Activated CD8-positive, alpha-beta memory T cell treated with anti-CD3 and anti-CD28 coated beads for 36 hours (primary cell): Measurements from ENCODE around the gene MAPK14. TPM values are rescaled to one million over a fixed set of nuclear protein-coding genes. Genes with fewer than 3 reads are reported as not detected.

Experiments used
- CTCF ChIA-PET: fragments of 350-600 bp; sonication (Branson Sonifier 250); formaldehyde crosslinking; loops from one replicate; lab custom pipeline; 2021; ENCODE audit warnings: antibody characterized with exemption; lab: Charles Lee
- POLR2A ChIA-PET: fragments of 350-600 bp; sonication (Branson Sonifier 250); formaldehyde crosslinking; loops from one replicate; lab custom pipeline; 2021; ENCODE audit warnings: antibody characterized with exemption; lab: Charles Lee
- total RNA-seq, 2 experiments: library from RNA; stranded (reverse); gene quantifications; one replicate each; pipeline ENCODE4 v1.2.3, GENCODE V29; 2021

MAPK14 gene
- total RNA-seq, 2 experiments from 2014 or later: 41.6 to 44.7 TPM

DNA sequence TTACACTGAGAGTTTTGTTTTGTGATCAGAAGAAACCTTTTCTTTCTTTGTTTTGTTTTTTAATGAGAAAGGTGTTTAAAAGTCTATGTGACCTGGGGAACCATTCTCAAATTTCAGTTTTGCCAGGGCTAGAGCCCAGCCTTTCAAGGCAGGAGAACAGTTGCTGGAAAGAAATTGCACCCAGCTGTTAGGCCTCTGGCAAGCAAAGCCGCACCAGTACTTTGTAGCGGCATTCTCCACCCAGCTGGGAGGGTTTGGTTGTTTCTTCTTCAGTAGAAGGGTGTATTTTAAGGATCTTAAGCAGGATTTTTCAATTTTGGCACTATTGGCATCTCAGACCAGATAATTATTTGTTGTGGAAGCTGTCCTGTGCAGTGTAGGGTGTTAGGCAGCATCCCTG lies 86.1 kb downstream of the MAPK14 start:
- ChIA-PET POLR2A (interaction anchor here (0.7 kb wide), 1 partner anchor 403 kb away, joined by 4 read pairs; no protein-coding TSS in a partner anchor), CTCF (interaction anchor here (0.7 to 1.2 kb wide), 3 partner anchors 16 to 118 kb away, joined by 4 read pairs; partner anchors contain the start of gene MAPK14)

DNA sequence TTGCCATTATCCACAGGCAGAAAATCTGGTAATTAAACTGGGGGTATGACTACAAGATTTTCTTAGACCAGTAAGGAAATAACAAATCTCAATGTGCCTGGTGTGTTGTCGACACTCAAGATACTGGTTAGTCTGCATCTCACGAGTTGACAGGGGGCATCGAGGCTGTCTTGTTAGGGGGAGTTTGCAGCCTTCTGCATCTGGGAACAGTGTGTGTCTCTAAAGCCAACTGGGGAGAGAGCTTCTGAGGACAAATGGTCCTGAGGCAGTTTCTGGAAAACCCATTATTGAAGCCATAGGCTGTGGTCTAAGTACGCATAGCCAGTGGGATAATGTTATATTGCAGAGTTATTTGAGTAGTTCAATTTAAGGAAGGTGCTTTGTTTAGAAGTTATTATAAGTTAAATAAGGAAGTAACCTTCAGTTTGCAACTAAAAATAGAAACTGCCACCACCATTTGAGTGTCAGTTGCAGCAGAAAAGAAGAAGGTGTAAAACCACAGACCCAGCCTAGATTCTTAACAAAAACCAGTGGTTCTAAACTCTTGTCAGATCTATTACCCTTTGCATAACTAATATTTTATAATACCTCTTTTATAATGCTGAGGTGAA lies 87.3 kb downstream of the MAPK14 start:
- ChIA-PET CTCF (no interaction called here), POLR2A (interaction anchor here (0.6 kb wide), 1 partner anchor 80 kb away, joined by 4 read pairs; no protein-coding TSS in a partner anchor)

- POLR2A ChIA-PET: no interaction called here
- CTCF ChIA-PET: interaction anchor here (1.0 kb wide), 1 partner anchor 20 kb away, joined by 5 read pairs; no protein-coding TSS in a partner anchor
Observed at GRCh38 chr6:36115412-36115811, 87.8 kb downstream of the MAPK14 start.

DNA sequence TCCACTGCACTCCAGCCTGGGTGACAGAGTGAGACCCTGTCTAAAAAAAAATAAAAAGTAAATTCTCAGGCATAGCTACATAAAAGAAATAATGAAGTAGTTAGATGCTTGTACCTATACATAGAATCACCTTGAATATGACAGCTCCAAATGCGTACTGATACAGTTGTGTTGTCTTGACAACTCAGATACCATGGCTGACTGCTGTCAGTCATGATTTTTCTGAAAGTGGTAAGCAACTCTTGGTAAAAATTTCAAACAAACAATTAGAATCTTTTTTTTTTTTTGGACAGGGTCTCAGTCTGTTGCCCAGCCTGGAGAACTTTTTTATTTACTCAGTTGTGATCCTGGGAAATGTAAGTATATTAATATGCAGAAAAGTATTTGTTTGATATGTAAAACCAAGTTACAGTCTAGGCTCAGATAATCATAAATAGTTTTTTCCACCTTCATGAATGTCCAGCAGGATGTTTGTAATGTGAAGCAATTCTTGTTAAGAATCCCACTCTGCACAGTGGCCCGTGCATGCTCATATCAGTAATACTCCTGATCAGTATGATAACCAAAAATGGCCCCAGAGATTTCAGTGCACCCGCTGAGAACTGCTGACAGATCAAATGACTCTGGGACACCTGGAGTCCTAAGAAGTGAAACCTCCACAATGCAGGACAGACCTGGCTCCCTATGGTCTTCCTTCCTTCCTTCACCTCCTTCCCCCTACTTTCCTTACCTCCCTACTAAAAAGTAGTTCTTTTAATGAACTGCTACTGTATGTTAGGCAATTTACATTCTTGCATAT lies 88.7 kb downstream of the MAPK14 start:
- ChIA-PET POLR2A (no interaction called here), CTCF (interaction anchor here (1.0 kb wide), 1 partner anchor 21 kb away, joined by 5 read pairs; no protein-coding TSS in a partner anchor)

GRCh38 chr6:36116943-36117342 lies 89.3 kb downstream of the MAPK14 start:
- CTCF ChIA-PET: interaction anchor here (1.4 to 1.9 kb wide), 2 partner anchors 14 to 89 kb away, joined by 3 to 5 read pairs; partner anchors contain the start of gene MAPK14
- POLR2A ChIA-PET: no interaction called here

GRCh38 chr6:36117658-36118549 lies 90.3 kb downstream of the MAPK14 start:
- POLR2A ChIA-PET: no interaction called here
- CTCF ChIA-PET: interaction anchor here (1.4 to 2.1 kb wide), 3 partner anchors 13 to 90 kb away, joined by 3 to 5 read pairs (median 4); partner anchors contain the start of gene MAPK14

DNA sequence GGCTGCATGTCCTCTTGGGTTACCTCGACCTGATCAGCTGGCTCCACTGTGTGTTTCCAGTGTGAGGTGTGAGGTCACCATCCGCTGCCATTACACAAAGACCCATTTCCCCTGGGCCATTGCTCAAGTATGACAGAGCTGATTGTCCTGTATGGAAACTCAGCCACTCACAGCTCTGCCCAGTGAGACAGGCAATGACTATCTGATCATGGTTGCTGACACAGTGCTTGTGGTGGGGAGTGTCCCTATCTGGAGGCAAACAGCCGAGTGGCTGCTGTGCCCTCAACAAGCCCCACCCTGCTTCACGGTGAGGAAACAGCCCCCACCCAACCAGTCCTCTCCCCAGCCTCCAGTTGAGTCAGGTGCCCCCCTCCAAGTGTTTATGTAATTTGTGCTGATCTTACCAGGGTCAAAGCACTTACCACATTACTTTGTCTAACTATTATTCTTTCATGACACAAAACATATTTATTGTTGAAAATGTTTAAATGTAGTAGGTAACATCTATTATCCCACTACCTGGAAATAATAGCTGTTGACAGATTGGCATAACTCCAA lies 91.0 kb downstream of the MAPK14 start:
- POLR2A ChIA-PET: no interaction called here
- CTCF ChIA-PET: interaction anchor here (1.0 to 2.1 kb wide), 3 partner anchors 13 to 23 kb away, joined by 3 to 5 read pairs (median 4); no protein-coding TSS in a partner anchor

GRCh38 chr6:36119209-36119608 lies 91.6 kb downstream of the MAPK14 start:
- POLR2A ChIA-PET: no interaction called here
- CTCF ChIA-PET: interaction anchor here (1.0 to 2.1 kb wide), 2 partner anchors 16 to 24 kb away, joined by 3 to 4 read pairs; no protein-coding TSS in a partner anchor

DNA sequence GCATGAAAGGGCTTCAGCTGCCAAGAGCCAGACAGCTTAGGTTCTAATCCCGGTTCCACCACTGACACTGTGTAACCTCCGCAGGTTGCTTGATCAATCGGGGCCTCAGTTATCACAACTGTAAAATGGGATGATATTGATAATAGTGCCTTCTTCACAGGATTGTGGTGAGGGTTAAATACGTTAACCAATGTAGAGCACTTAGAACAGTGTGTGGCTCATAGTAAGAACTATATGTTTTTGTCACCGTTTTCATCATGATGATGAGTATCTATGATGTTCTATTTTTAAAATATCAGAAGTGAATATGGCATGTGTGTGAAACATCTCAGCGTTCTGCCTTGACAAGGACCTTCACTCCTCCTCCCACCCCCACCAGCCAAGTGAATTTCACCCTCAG lies 92.4 kb downstream of the MAPK14 start:
- POLR2A ChIA-PET: interaction anchor here (0.7 to 2.7 kb wide), 3 partner anchors 11 to 266 kb away, joined by 3 to 45 read pairs (median 18); partner anchors contain the start of gene MAPK13
- CTCF ChIA-PET: interaction anchor here (1.5 to 2.6 kb wide), 4 partner anchors 11 to 182 kb away, joined by 4 to 24 read pairs (median 10); partner anchors contain the start of gene MAPK14

GRCh38 chr6:36120539-36120938 lies 92.9 kb downstream of the MAPK14 start:
- POLR2A ChIA-PET: interaction anchor here (0.7 to 2.7 kb wide), 5 partner anchors 10 to 266 kb away, joined by 3 to 45 read pairs (median 6); partner anchors contain the start of genes BRPF3, MAPK13 and MAPK14
- CTCF ChIA-PET: interaction anchor here (1.3 to 2.6 kb wide), 6 partner anchors 9 to 182 kb away, joined by 4 to 24 read pairs (median 4); partner anchors contain the start of gene MAPK14

- POLR2A ChIA-PET: interaction anchor here (0.7 to 2.7 kb wide), 5 partner anchors 10 to 94 kb away, joined by 3 to 45 read pairs (median 6); partner anchors contain the start of genes BRPF3, MAPK13 and MAPK14
- CTCF ChIA-PET: interaction anchor here (0.8 to 2.6 kb wide), 9 partner anchors 9 to 181 kb away, joined by 4 to 24 read pairs (median 4); partner anchors contain the start of gene MAPK14
Observed at GRCh38 chr6:36120979-36121786, 93.6 kb downstream of the MAPK14 start.

- POLR2A ChIA-PET: interaction anchor here (0.7 to 2.7 kb wide), 5 partner anchors 9 to 95 kb away, joined by 3 to 45 read pairs (median 6); partner anchors contain the start of genes BRPF3, MAPK13 and MAPK14
Observed at GRCh38 chr6:36121787-36122494, 94.3 kb downstream of the MAPK14 start.

GRCh38 chr6:36122495-36123269 lies 95.1 kb downstream of the MAPK14 start:
- ChIA-PET CTCF (interaction anchor here (0.6 to 2.6 kb wide), 4 partner anchors 9 to 615 kb away, joined by 4 to 24 read pairs (median 6); partner anchors contain the start of gene MAPK14), POLR2A (interaction anchor here (0.5 to 2.7 kb wide), 2 partner anchors 8 to 94 kb away, joined by 8 to 45 read pairs; partner anchors contain the start of gene MAPK13)

More at GRCh38 chr6:36121787-36122494, 94.3 kb downstream of the MAPK14 start:
- CTCF ChIA-PET: interaction anchor here (0.8 to 2.6 kb wide), 8 partner anchors 9 to 180 kb away, joined by 4 to 24 read pairs (median 4); partner anchors contain the start of gene MAPK14

DNA sequence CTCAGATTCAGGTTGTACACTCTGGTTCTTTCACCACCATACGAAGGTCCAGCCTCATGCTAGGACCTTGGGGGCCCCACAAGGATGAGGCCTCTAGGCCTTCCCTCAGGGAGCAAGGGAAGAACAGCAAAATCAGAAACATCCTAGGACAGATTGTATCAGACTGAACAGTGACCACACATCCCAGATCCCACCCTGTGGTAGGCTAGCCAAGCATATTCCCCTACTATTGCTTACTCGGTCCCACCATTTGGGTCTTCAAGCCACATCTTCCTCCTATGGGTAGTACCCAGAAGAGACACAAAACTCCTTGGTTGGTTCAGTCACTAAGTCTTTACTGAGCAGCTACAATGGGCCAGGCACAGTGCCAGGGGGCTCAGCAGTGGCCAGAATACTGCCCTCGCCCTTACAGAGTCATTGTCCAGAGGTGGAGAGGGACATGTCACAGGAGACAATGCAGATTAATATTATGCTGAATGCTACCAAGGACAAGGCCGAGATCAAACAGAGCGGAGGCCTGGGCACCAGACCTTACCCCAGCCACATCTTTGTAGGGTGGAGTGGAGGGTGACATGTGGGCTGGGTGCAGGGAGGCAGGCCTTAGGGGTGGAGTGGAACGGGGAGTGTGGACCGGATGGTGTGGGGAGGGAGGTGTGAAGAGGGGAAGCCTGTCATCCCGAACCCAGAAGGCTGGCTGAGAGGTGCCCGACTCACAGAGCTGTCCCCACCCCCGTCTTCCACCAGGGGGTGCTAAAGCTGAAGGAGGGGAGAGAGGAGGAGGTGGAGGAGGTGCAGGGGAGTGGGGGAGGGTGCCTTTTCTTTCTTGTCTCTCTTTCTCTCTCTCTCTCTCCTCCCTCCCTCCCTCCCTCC lies 95.9 kb downstream of the MAPK14 start:
- POLR2A ChIA-PET: interaction anchor here (0.5 to 0.6 kb wide), 2 partner anchors 95 to 96 kb away, joined by 3 to 8 read pairs; partner anchors contain the start of gene MAPK14
- CTCF ChIA-PET: interaction anchor here (0.6 to 2.4 kb wide), 6 partner anchors 8 to 616 kb away, joined by 3 to 13 read pairs (median 4); partner anchors contain the start of gene MAPK14
